Vagina (tissue), 2 donors: Measurements from ENCODE around the gene NDUFB8. TPM values are rescaled to one million over a fixed set of nuclear protein-coding genes. Genes with fewer than 3 reads are reported as not detected.

Experiments used
- DNase-seq, 2 donors: peaks; one replicate each; pipeline ENCODE4 v3.0.0-alpha.2; 2017; ENCODE audit errors: extremely low spot score in 2 of 2
- H3K27ac ChIP-seq: fragments of 200-600 bp; sonication (generic); one replicate; pipeline ENCODE4 v1.5.1; 2019
- H3K27me3 ChIP-seq: fragments of 200-600 bp; sonication (generic); one replicate; pipeline ENCODE4 v1.5.1; 2019
- H3K36me3 ChIP-seq, 2 donors: fragments of 200-600 bp; sonication (generic); one replicate each; pipeline ENCODE4 v1.5.1; 2017 to 2019
- H3K4me1 ChIP-seq: fragments of 200-600 bp; sonication (generic); one replicate; pipeline ENCODE4 v1.5.1; 2019
- H3K4me3 ChIP-seq, 2 donors: fragments of 200-600 bp; sonication (generic); 1 replicate in 1 of 2; 2 replicates in 1 of 2; pipeline ENCODE4 v1.5.1; 2016 to 2019
- H3K9me3 ChIP-seq: fragments of 200-600 bp; sonication (generic); one replicate; pipeline ENCODE4 v1.5.1; 2019
- POLR2A ChIP-seq, 2 donors: fragments of 450-650 bp; IDR thresholded peaks; one replicate each; pipeline ENCODE4 v1.6.1; 2017; ENCODE audit warnings: antibody characterized with exemption in 2 of 2, mild to moderate bottlenecking in 2 of 2, moderate library complexity in 2 of 2
- POLR2AphosphoS5 ChIP-seq, 2 donors: sonication (generic); formaldehyde crosslinking; IDR thresholded peaks; one replicate each; pipeline ENCODE4 v1.9.0; 2017; ENCODE audit warnings: antibody characterized with exemption in 2 of 2, mild to moderate bottlenecking in 2 of 2, low read depth in 1 of 2; ENCODE audit not compliant: insufficient read depth in 1 of 2
- intact Hi-C: fragments of 100-400 bp; cut with DNase I; formaldehyde crosslinking; loops from one replicate; pipeline ENCODE4 v1.15.1; 2023
- total RNA-seq: library from RNA; depleted of rRNA; stranded (reverse); fragments of >200 nt; gene quantifications from one replicate; pipeline ENCODE4 v1.2.3, GENCODE V29; 2016
- TF ChIP-seq, protein P1 (sequence below), 3 experiments: fragments of 450-650 bp in 2 of 3; fragments of 200-600 bp in 1 of 3; sonication (generic) in 1 of 3; IDR thresholded peaks; one replicate each; pipeline ENCODE4 v1.5.1; 2017 to 2019; ENCODE audit warnings: antibody characterized with exemption in 3 of 3, mild to moderate bottlenecking in 2 of 3, moderate library complexity in 2 of 3

The NDUFB8 gene
- total RNA-seq, 1 donor from 2014 or later, result 143 TPM

DNA sequence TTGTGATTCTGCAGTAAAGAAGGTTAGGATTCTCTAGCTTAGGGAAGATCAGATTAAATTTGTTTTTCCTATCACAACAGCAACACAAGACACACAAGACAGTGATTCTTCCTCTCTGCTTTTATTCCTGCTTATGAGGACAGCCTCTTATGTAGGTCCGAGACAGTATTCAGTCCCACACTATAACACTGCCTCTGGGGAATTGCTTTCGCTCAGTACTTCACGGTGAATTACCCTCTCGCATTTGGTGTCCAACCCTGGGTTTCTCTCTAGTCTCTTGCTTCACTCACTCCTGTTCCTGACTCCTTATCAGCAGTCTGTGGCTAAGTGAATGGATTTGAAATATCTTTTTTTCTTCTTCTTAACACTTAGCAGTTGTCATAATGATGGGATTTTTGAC, 7.8 kb upstream of the NDUFB8 start:
- no peak for DNase-seq
- peaks cover 0 to 27% of the 10 kb centered on the region in 2 donors for H3K36me3 ChIP-seq
- intact Hi-C loops, result loop anchor here (1.0 kb wide), 1 partner anchor 14 kb away; no protein-coding TSS in a partner anchor

GRCh38 chr10:100535715-100536353, 6.2 kb upstream of the NDUFB8 start, which contains the start of gene HIF1AN:
Gene HIF1AN (plus strand): TSS chr10:100535943. CDS start chr10:100535959, 16 bp downstream.
- no peak for DNase-seq
- TF ChIP-seq, protein P1, sequence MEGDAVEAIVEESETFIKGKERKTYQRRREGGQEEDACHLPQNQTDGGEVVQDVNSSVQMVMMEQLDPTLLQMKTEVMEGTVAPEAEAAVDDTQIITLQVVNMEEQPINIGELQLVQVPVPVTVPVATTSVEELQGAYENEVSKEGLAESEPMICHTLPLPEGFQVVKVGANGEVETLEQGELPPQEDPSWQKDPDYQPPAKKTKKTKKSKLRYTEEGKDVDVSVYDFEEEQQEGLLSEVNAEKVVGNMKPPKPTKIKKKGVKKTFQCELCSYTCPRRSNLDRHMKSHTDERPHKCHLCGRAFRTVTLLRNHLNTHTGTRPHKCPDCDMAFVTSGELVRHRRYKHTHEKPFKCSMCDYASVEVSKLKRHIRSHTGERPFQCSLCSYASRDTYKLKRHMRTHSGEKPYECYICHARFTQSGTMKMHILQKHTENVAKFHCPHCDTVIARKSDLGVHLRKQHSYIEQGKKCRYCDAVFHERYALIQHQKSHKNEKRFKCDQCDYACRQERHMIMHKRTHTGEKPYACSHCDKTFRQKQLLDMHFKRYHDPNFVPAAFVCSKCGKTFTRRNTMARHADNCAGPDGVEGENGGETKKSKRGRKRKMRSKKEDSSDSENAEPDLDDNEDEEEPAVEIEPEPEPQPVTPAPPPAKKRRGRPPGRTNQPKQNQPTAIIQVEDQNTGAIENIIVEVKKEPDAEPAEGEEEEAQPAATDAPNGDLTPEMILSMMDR (IDR thresholded peaks at IDR 0.05), result peak; percentile 30 to 88 (median 47)
- peak in 1 of 2 donors; percentile 60 for TF ChIP-seq POLR2A (IDR thresholded peaks at IDR 0.05)
- peak; percentile 96 to 98 for TF ChIP-seq POLR2AphosphoS5 (IDR thresholded peaks at IDR 0.05; ENCODE audit: insufficient read depth in 1 of 2, low read depth in 1 of 2)
- Histone ChIP-seq H3K9me3 (no peaks in the 10 kb centered on the region), H3K27ac (peak within 1 kb of the TSS; percentile 59), H3K4me3 (peak within 1 kb of the TSS; percentile 56 to 62), H3K36me3 (peaks cover 0 to 14% of the 10 kb centered on the region in 2 donors), H3K4me1 (peaks cover 29% of the 10 kb centered on the region), H3K27me3 (no peaks in the 10 kb centered on the region)
- intact Hi-C loops, result no loop called here

More for the DNA sequence above, 7.8 kb upstream of the NDUFB8 start:
- no peaks in the 10 kb centered on the region for H3K27me3 ChIP-seq
- no peak overlapping the region for H3K27ac ChIP-seq
- no peak overlapping the region for H3K4me3 ChIP-seq
- no peaks in the 10 kb centered on the region for H3K9me3 ChIP-seq
- H3K4me1 ChIP-seq, result peaks cover 29% of the 10 kb centered on the region
- TF ChIP-seq POLR2A (IDR thresholded peaks at IDR 0.05), result no peak
- TF ChIP-seq, protein P1 (IDR thresholded peaks at IDR 0.05), result no peak
- no peak for TF ChIP-seq POLR2AphosphoS5 (IDR thresholded peaks at IDR 0.05; ENCODE audit: insufficient read depth in 1 of 2, low read depth in 1 of 2)

DNA sequence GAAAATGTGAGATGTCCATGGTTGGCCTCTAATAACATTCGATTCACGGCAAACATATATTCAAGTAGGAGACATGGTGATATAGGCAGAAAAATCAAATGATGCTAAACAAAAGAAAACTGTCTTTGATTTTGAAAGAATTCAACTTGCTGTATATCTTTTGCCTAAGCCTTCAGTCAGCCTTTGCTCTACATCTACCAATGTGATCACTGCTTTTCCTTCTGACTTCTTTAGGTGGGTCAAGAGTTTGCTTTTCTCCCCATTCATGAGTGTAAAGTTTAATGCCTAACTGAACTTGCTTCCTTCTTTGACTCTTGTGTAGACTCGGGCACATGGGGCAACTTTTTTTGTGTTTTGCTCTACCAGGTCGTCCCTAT, 5.7 kb upstream of the NDUFB8 start:
- Histone ChIP-seq H3K36me3 (peaks cover 0 to 9% of the 10 kb centered on the region in 2 donors), H3K9me3 (no peaks in the 10 kb centered on the region), H3K27me3 (no peaks in the 10 kb centered on the region), H3K4me3 (peak overlapping the region; percentile 56 to 62), H3K4me1 (peaks cover 30% of the 10 kb centered on the region), H3K27ac (peak overlapping the region; percentile 59)
- intact Hi-C loops, result no loop called here
- no peak for DNase-seq
- TF ChIP-seq, protein P1 (IDR thresholded peaks at IDR 0.05), result no peak
- TF ChIP-seq POLR2A (IDR thresholded peaks at IDR 0.05) (no peak), POLR2AphosphoS5 (IDR thresholded peaks at IDR 0.05; ENCODE audit: insufficient read depth in 1 of 2, low read depth in 1 of 2) (no peak)

DNA sequence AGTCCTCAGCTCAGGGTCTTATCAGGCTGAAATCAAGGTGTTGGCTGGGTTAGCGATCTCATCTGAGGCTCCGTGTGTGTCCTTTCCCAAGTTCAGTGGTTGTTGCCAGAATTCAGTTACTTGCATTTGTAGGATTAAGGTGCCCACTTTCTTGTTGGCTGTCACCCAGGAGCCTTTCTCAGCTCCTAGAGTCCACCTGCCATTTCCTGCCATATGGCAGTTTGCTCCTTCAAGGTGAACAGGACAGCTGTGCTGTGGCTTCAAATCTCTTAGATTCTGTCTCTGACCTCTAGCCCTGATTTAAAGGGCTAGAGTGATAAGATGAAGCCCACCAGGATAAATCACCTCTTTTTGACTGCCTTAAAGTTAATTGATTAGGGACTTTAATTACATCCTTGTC, 5.1 kb upstream of the NDUFB8 start:
- Histone ChIP-seq H3K27ac (no peak overlapping the region), H3K4me1 (peaks cover 34% of the 10 kb centered on the region), H3K27me3 (no peaks in the 10 kb centered on the region), H3K9me3 (no peaks in the 10 kb centered on the region), H3K36me3 (peaks cover 0 to 5% of the 10 kb centered on the region in 2 donors), H3K4me3 (no peak overlapping the region)
- TF ChIP-seq POLR2A (IDR thresholded peaks at IDR 0.05) (no peak), POLR2AphosphoS5 (IDR thresholded peaks at IDR 0.05; ENCODE audit: insufficient read depth in 1 of 2, low read depth in 1 of 2) (no peak)
- TF ChIP-seq, protein P1 (IDR thresholded peaks at IDR 0.05), result no peak
- DNase-seq, result no peak
- intact Hi-C loops, result no loop called here

DNA sequence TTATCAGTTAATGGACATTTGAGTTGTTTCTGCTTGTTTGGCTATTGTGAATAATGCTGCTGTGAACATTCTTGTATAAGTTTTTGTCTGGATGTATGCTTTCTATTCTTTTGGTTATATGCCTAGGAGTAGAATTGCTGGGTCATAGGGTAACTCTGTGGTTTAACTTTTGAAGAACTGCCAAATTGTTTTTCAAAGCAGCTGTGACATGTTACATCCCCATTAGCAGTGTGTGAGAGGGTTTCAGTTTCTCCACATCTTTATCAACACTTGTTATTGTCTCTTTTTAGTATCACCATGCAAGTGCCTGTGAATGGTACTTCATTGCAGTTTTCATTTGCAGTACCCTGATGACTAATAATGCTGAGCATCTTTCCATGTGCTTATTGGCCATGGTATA, 2.1 kb upstream of the NDUFB8 start:
- Histone ChIP-seq H3K9me3 (no peaks in the 10 kb centered on the region), H3K27me3 (no peaks in the 10 kb centered on the region), H3K27ac (no peak overlapping the region), H3K4me1 (peaks cover 40% of the 10 kb centered on the region), H3K4me3 (no peak overlapping the region), H3K36me3 (peaks cover 0 to 2% of the 10 kb centered on the region in 2 donors)
- DNase-seq, result no peak
- intact Hi-C loops, result no loop called here
- TF ChIP-seq, protein P1 (IDR thresholded peaks at IDR 0.05), result no peak
- no peak for TF ChIP-seq POLR2AphosphoS5 (IDR thresholded peaks at IDR 0.05; ENCODE audit: insufficient read depth in 1 of 2, low read depth in 1 of 2)
- no peak for TF ChIP-seq POLR2A (IDR thresholded peaks at IDR 0.05)
